NCI-H1417 (cell line): ENCODE measurements around the gene RSAD2.
A peak's percentile ranks its signal among the peaks of the same experiment; 100 is the strongest.

Source experiments
- DNase-seq, 3 experiments: peaks; one replicate each; lab custom pipeline; 2025; lab: John Stamatoyannopoulos, UW

The RSAD2 gene

GRCh38 chr2:6905668-6906067 is 28.1 kb downstream of the RSAD2 start:
- DNase-seq, result no peak

- no peak for DNase-seq
Measured at GRCh38 chr2:6906165-6906741, 28.7 kb downstream of the RSAD2 start.

GRCh38 chr2:6908291-6908690 is 30.7 kb downstream of the RSAD2 start:
- DNase-seq, result no peak

GRCh38 chr2:6909431-6910385 is 32.1 kb downstream of the RSAD2 start:
- DNase-seq, result no peak

DNA sequence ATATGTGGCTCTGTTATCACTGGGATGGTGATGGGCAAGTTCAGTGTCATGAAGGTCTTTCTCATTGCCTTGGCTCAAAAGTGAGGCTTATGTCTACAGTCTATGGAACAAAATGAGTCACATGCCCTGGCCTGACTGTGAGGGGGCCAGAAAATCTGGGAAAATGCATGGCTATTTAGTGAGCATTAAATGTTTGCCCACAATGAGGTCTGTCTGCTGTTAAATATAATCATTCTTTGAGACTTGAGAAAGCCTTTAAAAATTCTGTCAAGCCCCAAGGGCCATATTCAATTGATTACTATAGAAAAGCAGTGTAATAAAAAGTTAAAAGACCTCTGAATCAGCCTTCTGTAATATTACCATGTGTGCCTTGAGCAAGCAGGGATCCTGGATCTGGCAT is 34.1 kb downstream of the RSAD2 start:
- no peak for DNase-seq

- no peak for DNase-seq
Measured at GRCh38 chr2:6913415-6914157, 36.0 kb downstream of the RSAD2 start.

DNA sequence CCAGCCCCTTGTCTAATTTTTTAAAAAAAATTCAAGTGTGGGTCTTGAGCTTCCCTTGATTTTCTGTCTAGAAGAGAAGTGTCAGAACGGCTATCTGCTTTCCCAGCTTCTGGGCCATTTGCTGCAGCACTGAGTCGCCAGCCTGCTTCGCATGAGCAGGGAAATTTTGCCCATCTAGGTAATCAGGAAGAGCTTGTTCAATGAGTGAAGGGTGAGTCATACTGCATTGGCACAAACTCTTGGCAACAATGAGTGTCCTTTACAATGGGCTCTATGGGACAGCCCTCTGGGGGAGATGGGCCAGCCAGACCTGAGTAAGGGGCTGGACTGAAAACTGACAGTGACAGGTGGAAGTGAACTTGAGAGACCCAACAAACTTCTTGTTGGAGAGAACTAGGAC is 37.3 kb downstream of the RSAD2 start:
- no peak for DNase-seq

GRCh38 chr2:6915399-6915798 is 37.8 kb downstream of the RSAD2 start:
- DNase-seq, result no peak

DNA sequence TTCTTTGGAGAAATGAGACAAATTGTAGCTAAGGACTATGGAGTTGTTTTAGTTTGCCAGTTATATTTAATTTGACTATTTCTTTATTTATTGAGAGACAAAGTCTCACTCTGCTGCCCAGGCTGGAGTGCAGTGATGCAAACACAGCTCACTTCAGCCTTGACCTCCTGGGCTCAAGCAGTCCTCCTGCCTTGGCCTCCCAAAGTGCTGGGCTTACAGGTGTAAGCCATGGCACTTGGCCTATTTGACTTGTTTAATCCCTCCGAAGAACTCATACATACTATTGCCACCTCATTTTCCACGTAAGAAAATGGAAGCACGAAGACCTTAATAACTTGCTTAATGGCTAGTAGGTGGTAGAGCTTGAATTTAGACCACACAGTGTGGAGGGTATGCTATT is 38.6 kb downstream of the RSAD2 start:
- DNase-seq, result no peak

- DNase-seq, result no peak
Measured at GRCh38 chr2:6916736-6917070, 39.1 kb downstream of the RSAD2 start.

GRCh38 chr2:6917071-6917760 is 39.6 kb downstream of the RSAD2 start, which contains the start of gene RNF144A:
Gene RNF144A (plus strand): TSS chr2:6917412. CDS start chr2:6996927, 79,515 bp downstream.
- DNase-seq, result peak; percentile 75 to 91 (median 81)

- peak in 2 of 3 experiments; percentile 71 to 86 for DNase-seq
Measured at GRCh38 chr2:6917761-6918421, 40.3 kb downstream of the RSAD2 start.

GRCh38 chr2:6919901-6920742 is 42.5 kb downstream of the RSAD2 start:
- DNase-seq, result no peak

GRCh38 chr2:6920743-6921064 is 43.1 kb downstream of the RSAD2 start:
- no peak for DNase-seq

DNA sequence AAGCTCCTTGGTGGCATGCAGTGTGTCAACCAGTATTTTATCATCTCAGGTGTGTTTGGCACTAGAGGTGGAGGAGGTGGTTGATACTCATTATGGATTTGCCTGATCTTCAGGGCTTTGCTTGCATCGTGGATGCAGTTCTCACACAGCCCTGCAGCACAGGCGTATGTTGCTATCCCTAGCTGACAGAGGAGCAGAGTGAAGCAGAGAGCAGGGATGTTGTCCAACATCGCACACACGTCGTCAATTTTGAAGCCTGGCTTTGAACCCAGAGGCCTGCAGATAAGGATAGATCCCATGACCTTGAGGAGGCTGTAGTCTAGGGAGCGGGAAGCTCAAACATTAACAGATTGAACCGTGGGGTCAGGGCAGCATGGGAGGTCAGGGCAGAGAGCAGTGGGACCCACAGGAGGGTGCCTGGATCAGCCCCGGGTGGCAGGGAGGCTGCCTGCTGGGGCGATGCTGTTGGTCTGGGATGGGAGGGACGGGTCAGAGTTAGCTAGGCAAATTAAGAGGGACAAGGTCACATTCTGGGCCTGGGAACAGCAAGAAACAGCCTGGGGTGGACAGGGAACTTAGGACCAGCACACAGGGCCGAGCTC is 43.8 kb downstream of the RSAD2 start:
- no peak for DNase-seq

DNA sequence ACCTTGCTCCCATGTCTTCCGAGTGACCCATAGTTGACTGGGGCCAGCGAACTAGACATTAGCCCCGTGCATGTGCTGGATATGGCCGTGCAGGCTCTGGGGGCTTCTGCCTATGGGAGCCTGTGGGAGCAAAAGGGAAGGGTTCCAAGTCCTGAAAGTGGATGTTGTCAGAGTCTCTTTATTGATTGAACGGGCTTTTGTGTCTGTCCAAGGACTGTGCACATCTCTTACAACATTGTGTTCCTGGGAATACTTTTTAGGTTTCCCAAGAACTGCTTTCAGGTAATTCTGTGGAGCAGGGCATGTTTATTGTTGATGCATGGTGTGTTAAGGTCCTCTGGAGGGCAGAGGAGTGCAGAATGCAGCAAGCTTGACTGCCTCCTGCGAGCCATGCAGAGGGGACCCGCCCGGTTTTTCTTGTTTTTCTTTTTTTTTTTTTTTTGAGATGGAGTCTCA is 44.7 kb downstream of the RSAD2 start:
- DNase-seq, result no peak

GRCh38 chr2:6923319-6923718 is 45.7 kb downstream of the RSAD2 start:
- no peak for DNase-seq

DNA sequence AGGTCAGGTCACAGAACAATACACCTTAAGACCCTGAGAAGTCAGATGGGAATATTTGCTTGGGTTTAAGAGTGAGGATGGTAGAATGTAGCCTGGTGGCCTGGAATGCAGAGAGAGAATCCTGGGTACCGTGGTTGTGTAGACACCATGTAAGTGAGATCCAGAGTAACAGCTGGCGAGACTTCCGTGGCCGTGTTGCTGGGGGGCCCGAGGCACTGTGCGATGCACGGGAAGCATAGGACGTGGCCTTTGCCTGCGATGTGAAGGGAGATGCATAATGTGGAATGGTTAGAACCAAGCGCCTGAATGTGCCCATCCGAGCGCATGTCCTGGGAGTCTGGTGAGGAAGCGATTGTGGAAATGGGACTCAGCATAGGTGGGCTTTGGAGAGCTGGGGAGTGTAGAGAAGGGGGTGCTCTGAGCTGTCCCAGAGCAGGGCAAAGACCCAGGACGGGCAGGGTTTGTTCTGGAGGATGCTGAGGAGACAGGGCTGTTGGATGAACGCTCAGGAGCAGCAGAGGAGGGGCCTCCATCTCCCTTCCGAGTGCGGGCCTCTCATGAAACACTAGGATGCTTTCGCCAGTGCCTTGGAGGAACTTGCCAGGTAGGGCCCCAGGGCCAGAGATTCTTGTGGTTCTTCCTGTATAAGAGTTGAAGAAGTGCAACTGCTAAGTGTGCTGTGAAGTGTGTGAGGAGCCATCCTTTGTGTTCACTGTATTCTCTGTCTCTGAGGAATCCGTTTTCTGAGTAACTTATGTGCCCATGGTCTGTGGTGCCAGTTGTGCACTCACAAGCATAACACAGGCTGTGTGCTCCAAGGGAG is 46.7 kb downstream of the RSAD2 start:
- no peak for DNase-seq

DNA sequence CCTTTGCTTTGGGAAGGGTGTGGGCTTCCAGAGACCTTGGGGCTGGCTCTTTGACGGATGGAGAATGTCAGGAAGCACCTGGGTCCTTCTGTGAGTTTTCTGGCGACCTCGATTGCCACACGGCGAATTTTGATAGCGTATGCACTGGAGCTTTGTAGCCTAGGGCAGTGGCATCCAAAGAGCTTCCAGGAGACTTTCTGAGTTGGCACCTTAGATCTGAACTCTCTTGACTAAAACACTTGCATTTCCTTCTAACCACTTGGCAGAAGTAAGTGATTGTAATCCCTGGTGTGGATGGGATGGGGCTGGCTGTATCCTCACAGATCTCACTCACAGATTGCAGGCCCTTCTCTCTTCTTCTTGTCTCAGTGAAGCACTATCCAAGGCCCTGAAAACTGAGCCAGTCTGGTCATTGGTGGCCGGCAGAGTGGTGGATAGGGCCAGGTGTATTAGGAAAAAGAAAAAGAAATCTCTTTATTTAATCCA is 47.4 kb downstream of the RSAD2 start:
- no peak for DNase-seq
